Spleen (tissue), 11 donors: ENCODE results near the gene SLC44A4. TPM values are rescaled to one million over a fixed set of nuclear protein-coding genes. Genes with fewer than 3 reads are reported as not detected.
A peak's percentile ranks its signal among the peaks of the same experiment; 100 is the strongest.
"Not testable (repeated sequence)": the region's sequence is repeated elsewhere in the genome, so short reads cannot be mapped to it uniquely, and the experiment has no call there.

Source experiments
- DNase-seq: peaks from one replicate; pipeline ENCODE4 v3.0.0-alpha.2; 2020
- H3K27ac ChIP-seq, 8 donors: fragments of 200-600 bp; sonication (generic) in 7 of 8; 1 replicate in 4 of 8; 2 replicates in 4 of 8; pipeline versions ENCODE4 v1.5.0 to v1.8.0; 2016 to 2021; ENCODE audit warnings: inconsistent platforms in 4 of 8, mild to moderate bottlenecking in 4 of 8, moderate library complexity in 1 of 8
- H3K27me3 ChIP-seq, 7 donors: fragments of 200-600 bp; sonication (generic) in 6 of 7; replicated peaks in 1 of 7; 1 replicate in 4 of 7; 2 replicates in 3 of 7; pipeline versions ENCODE4 v1.5.0 to v1.8.0; 2016 to 2021; ENCODE audit warnings: inconsistent platforms in 3 of 7, mild to moderate bottlenecking in 1 of 7
- H3K36me3 ChIP-seq, 6 donors: fragments of 200-600 bp; sonication (generic) in 5 of 6; 1 replicate in 4 of 6; 2 replicates in 2 of 6; pipeline versions ENCODE4 v1.5.0 to v1.8.0; 2016 to 2021; ENCODE audit warnings: inconsistent platforms in 2 of 6
- H3K4me1 ChIP-seq, 6 donors: fragments of 200-600 bp; sonication (generic) in 5 of 6; 1 replicate in 3 of 6; 2 replicates in 3 of 6; pipeline versions ENCODE4 v1.5.0 to v1.8.0; 2016 to 2021; ENCODE audit warnings: inconsistent platforms in 3 of 6
- H3K4me3 ChIP-seq, 8 donors: fragments of 200-600 bp; sonication (generic) in 7 of 8; 1 replicate in 4 of 8; 2 replicates in 4 of 8; pipeline versions ENCODE4 v1.5.0 to v1.8.0; 2016 to 2021; ENCODE audit warnings: inconsistent platforms in 4 of 8, mild to moderate bottlenecking in 4 of 8, moderate library complexity in 2 of 8
- H3K9me3 ChIP-seq, 8 donors: fragments of 200-600 bp; sonication (generic) in 7 of 8; 1 replicate in 4 of 8; 2 replicates in 4 of 8; pipeline versions ENCODE4 v1.5.0 to v1.8.0; 2016 to 2021; ENCODE audit warnings: inconsistent platforms in 4 of 8
- CTCF ChIP-seq, 11 experiments: fragments of 200-600 bp in 7 of 11; fragments of 450-650 bp in 4 of 11; sonication (generic) in 4 of 11; IDR thresholded peaks in 8 of 11; conservative IDR thresholded peaks in 3 of 11; 1 replicate in 7 of 11; 2 replicates in 4 of 11; pipeline versions ENCODE4 v1.4.0 to v1.8.0; 2016 to 2021; ENCODE audit warnings: antibody characterized with exemption in 11 of 11, inconsistent platforms in 4 of 11, mild to moderate bottlenecking in 1 of 11
- POLR2A ChIP-seq, 3 donors: fragments of 450-650 bp; IDR thresholded peaks; one replicate each; pipeline ENCODE4 v1.5.1; 2017; ENCODE audit warnings: antibody characterized with exemption in 3 of 3, mild to moderate bottlenecking in 1 of 3
- POLR2AphosphoS5 ChIP-seq, 3 donors: sonication (generic); formaldehyde crosslinking; IDR thresholded peaks; one replicate each; pipeline ENCODE4 v1.5.1; 2017; ENCODE audit warnings: antibody characterized with exemption in 3 of 3
- WGBS, 5 donors: extraction: QIAGEN DNeasy Blood & Tissue Kit in 3 of 5; methylation state at CpG; one replicate each; pipeline versions ENCODE4 v1.1.5 to v1.1.7; 2013 to 2018; 5-methylcytosine and 5-hydroxymethylcytosine counted together
- intact Hi-C: fragments of 100-400 bp; cut with DNase I; formaldehyde crosslinking; loops from one replicate; pipeline ENCODE4 v1.15.0; 2023; ENCODE audit warnings: low total_unique reads
- polyA plus RNA-seq, 3 donors: library from polyadenylated mRNA; stranded (reverse); fragments of 200-250 nt; gene quantifications; one replicate each; pipeline ENCODE4 v1.2.1, GENCODE V29; 2013
- total RNA-seq, 7 donors: library from RNA; depleted of rRNA in 3 of 7; stranded (reverse); fragments of >200 nt in 3 of 7; fragmentation: NEBNext Ultra II Directional in 4 of 7; extraction: Animal tissue kit (Norgen Biotek cat#: 25700) in 4 of 7; gene quantifications; one replicate each; pipeline versions ENCODE4 v1.1.0 to v1.2.1, GENCODE V29; 2016 to 2021
- donor health status: healthy with polysubstance abuse.
- donor health status: DM: no; HTN: no; CAD: no; lungs with moderate emphysema.
- donor health status: DM: no; HTN: no; CAD: no.
- donor health status: Bipolar disorder and iron deficiency.
- donor health status: healthy.
- donor health status: DM: no; HTN: no; CAD: no.
- donor health status: DM: yes; HTN: yes; CAD: no.

Gene SLC44A4
- total and polyA plus RNA-seq, 10 donors = 0.20 to 5.9 (median 2.6) TPM

DNA sequence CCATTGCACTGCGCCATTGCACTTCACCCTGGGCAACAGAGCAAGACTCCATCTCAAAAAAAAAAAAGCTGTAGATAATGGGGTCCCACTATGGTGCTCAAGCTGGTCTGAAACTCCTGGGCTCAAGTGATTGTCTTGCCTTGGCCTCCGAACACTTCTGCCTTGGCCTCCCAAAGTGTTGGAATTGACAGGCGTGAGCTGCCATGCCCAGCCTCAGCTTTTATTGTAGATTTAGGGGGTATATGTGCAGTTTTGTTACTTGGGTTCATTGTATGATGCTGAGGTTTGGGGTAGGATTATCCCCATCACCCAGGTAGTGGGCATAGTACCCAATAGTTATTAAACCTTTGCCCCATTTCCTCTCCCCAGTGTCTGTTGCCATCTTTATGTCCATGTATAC, 39.8 kb downstream of the SLC44A4 start:
- 89 to 98% (median 92%) methylated on average over 3 of the region's 3 CpGs for WGBS, 5 donors
- no peaks in the 10 kb centered on the region for H3K9me3 ChIP-seq
- TF ChIP-seq POLR2A (IDR thresholded peaks at IDR 0.05) (no peak), CTCF (IDR thresholded peaks at IDR 0.05 in 8 of 11, conservative IDR thresholded peaks at IDR 0.05 in 3 of 11) (no peak), POLR2AphosphoS5 (IDR thresholded peaks at IDR 0.05) (no peak)
- H3K4me3 ChIP-seq = no peak overlapping the region
- no peaks in the 10 kb centered on the region for H3K27me3 ChIP-seq
- intact Hi-C loops = no loop called here
- no peak for DNase-seq
- H3K36me3 ChIP-seq = peaks cover 0 to 80% (median 47%) of the 10 kb centered on the region in 6 donors
- no peak overlapping the region for H3K27ac ChIP-seq
- peaks cover 28 to 51% (median 47%) of the 10 kb centered on the region in 6 donors for H3K4me1 ChIP-seq

DNA sequence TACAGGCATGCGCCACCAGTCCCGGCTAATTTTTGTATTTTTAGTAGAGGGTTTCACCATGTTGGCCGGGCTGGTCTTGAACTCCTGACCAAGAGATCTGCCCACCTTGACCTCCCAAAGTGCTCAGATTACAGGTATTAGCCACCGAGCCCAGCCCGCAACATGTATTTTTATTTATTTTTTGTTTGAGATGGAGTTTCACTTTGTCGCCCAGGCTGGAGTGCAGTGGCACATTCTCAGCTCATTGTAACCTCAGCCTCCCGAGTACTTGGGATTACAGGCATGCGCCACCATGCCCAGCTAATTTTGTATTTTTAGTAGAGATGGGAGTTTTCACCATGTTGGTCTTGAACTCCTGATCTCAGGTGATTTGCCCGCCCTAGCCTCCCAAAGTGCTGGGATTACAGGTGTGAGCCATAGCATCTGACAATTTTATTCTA, 40.7 kb downstream of the SLC44A4 start:
- H3K27me3 ChIP-seq, H3K9me3 ChIP-seq, intact Hi-C loops: not testable (repeated sequence)
- Histone ChIP-seq H3K36me3 (peaks cover 0 to 72% (median 47%) of the 10 kb centered on the region in 6 donors), H3K4me1 (peaks cover 34 to 59% (median 55%) of the 10 kb centered on the region in 6 donors), H3K4me3 (peak overlapping the region in 5 of 8 donors; percentile 9 to 90 (median 79)), H3K27ac (peak overlapping the region in 4 of 8 donors; percentile 94 to 97 (median 95))
- peak; percentile 20 for DNase-seq
- 75 to 88% (median 77%) methylated on average over 9 of the region's 9 CpGs for WGBS, 5 donors

DNA sequence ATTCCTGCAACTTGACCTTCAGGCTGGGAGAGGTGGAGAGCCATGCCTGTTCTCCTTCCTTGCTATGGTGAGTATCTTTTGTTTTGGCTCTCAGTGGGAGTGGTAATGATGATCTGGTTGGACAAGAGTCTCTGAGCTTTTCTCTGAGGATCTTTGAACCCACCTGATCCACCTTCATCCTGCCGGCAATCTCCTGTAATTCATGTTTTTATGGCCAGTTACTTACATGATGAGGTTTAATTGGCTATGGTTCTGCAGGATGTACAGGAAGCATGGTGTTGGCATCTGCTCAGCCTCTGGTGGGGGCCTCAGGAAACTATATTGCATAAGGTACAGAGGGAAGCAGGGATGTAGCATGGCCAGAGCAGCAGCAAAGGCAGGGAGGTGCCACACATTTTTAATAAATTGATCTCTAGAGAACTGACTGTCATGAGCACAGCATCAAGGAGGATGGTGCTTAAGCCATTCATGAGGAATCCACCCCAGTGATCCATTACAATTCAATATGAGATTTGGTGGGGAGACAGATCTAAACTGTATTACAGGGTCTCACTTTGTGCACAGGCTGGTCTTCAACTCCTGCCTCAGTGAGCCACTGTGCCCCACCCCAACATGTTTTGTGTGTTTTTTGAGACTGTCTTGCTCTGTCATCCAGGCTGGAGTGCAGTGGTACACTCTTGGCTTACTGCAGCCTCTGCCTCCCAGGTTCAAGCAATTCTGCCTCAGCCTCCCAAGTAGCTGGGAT, 41.3 kb downstream of the SLC44A4 start:
- peak; percentile 5 for DNase-seq
- WGBS, 5 donors = 0 to 17% (median 8%) methylated on average over 1 of the region's 1 CpG
- Histone ChIP-seq H3K27ac (peak overlapping the region in 7 of 8 donors; percentile 94 to 98 (median 96)), H3K27me3 (no peaks in the 10 kb centered on the region), H3K36me3 (peaks cover 0 to 66% (median 47%) of the 10 kb centered on the region in 6 donors), H3K4me1 (peaks cover 38 to 65% (median 61%) of the 10 kb centered on the region in 6 donors), H3K4me3 (peak overlapping the region in 7 of 8 donors; percentile 15 to 90 (median 79)), H3K9me3 (no peaks in the 10 kb centered on the region)
- intact Hi-C loops = no loop called here
- TF ChIP-seq POLR2A (IDR thresholded peaks at IDR 0.05) (no peak), CTCF (IDR thresholded peaks at IDR 0.05 in 8 of 11, conservative IDR thresholded peaks at IDR 0.05 in 3 of 11) (no peak), POLR2AphosphoS5 (IDR thresholded peaks at IDR 0.05) (no peak)

- DNase-seq = no peak
- intact Hi-C loops = no loop called here
- Histone ChIP-seq H3K4me1 (peaks cover 38 to 73% (median 69%) of the 10 kb centered on the region in 6 donors), H3K36me3 (peaks cover 0 to 58% (median 46%) of the 10 kb centered on the region in 6 donors), H3K9me3 (no peaks in the 10 kb centered on the region), H3K4me3 (peak overlapping the region; percentile 71 to 92 (median 79)), H3K27me3 (no peaks in the 10 kb centered on the region), H3K27ac (peak overlapping the region; percentile 92 to 98 (median 96))
- 16 to 26% (median 20%) methylated on average over 12 of the region's 12 CpGs for WGBS, 5 donors
- TF ChIP-seq POLR2A (IDR thresholded peaks at IDR 0.05) (no peak), CTCF (IDR thresholded peaks at IDR 0.05 in 8 of 11, conservative IDR thresholded peaks at IDR 0.05 in 3 of 11) (no peak), POLR2AphosphoS5 (IDR thresholded peaks at IDR 0.05) (no peak)
Observed at GRCh38 chr6:31836474-31837368, 42.1 kb downstream of the SLC44A4 start.
